WTC11 (cell line): ENCODE data around the gene EHBP1. TPM values are rescaled to one million over a fixed set of nuclear protein-coding genes. Genes with fewer than 3 reads are reported as not detected.
A peak's percentile ranks its signal among the peaks of the same experiment; 100 is the strongest.

Experiments
- ATAC-seq: fragments of 200-7000 bp; cut with Tn5 transposase; 2 replicates; pipeline ENCODE4 v1.10.0; 2021; ENCODE audit warnings: mild to moderate bottlenecking, moderate library complexity
- CTCF ChIA-PET: fragments of 300-600 bp; sonication (Branson Sonifier 250); formaldehyde crosslinking; loops from one replicate; lab custom pipeline; 2021; ENCODE audit warnings: antibody characterized with exemption; lab: Charles Lee
- POLR2A ChIA-PET: fragments of 350-600 bp; sonication (Branson Sonifier 250); formaldehyde crosslinking; loops from one replicate; lab custom pipeline; 2021; ENCODE audit warnings: antibody characterized with exemption; lab: Charles Lee
- DNase-seq: peaks from one replicate; pipeline ENCODE4 v3.0.0; 2021; ENCODE audit warnings: low spot score
- H3K27ac Mint-ChIP-seq: 2 replicates; pipeline ENCODE4 v1.8.0; 2021; ENCODE audit warnings: mixed read lengths
- H3K27me3 Mint-ChIP-seq: 2 replicates; pipeline ENCODE4 v1.8.0; 2021; ENCODE audit warnings: low read depth, mild to moderate bottlenecking, moderate library complexity, mixed read lengths
- H3K36me3 Mint-ChIP-seq: 2 replicates; pipeline ENCODE4 v1.8.0; 2021; ENCODE audit warnings: mixed read lengths
- H3K4me1 Mint-ChIP-seq: 2 replicates; pipeline ENCODE4 v1.8.0; 2022; ENCODE audit warnings: mixed read lengths
- H3K4me3 Mint-ChIP-seq: 2 replicates; pipeline ENCODE4 v1.8.0; 2021; ENCODE audit warnings: mild to moderate bottlenecking, moderate library complexity, mixed read lengths
- H3K9me3 Mint-ChIP-seq: 2 replicates; pipeline ENCODE4 v1.8.0; 2021; ENCODE audit warnings: mixed read lengths
- AR ChIP-seq: fragments of 250-450 bp; sonication (Bioruptor Pico); IDR thresholded peaks from 2 replicates; pipeline ENCODE4 v1.9.0; 2021; ENCODE audit warnings: mild to moderate bottlenecking
- ATF1 ChIP-seq: sonication (generic); formaldehyde crosslinking; IDR thresholded peaks from 2 replicates; pipeline ENCODE4 v1.8.1; 2023; ENCODE audit warnings: mild to moderate bottlenecking, moderate library complexity, missing genetic modification reagents
- ATF6 ChIP-seq: sonication (generic); formaldehyde crosslinking; IDR thresholded peaks from 2 replicates; pipeline ENCODE4 v1.8.1; 2023; ENCODE audit warnings: mild to moderate bottlenecking, missing genetic modification reagents
- CREB1 ChIP-seq: sonication (generic); formaldehyde crosslinking; IDR thresholded peaks from 2 replicates; pipeline ENCODE4 v1.8.0; 2023; ENCODE audit warnings: mild to moderate bottlenecking, missing genetic modification reagents
- FOXJ3 ChIP-seq: sonication (generic); formaldehyde crosslinking; IDR thresholded peaks from 2 replicates; pipeline ENCODE4 v1.9.0; 2021; ENCODE audit warnings: missing genetic modification reagents, mild to moderate bottlenecking, borderline replicate concordance
- FOXP1 ChIP-seq: sonication (generic); formaldehyde crosslinking; IDR thresholded peaks from 2 replicates; pipeline ENCODE4 v1.8.0; 2022; ENCODE audit warnings: missing genetic modification reagents, mild to moderate bottlenecking, moderate library complexity, borderline replicate concordance
- GABPB1 ChIP-seq: sonication (generic); formaldehyde crosslinking; IDR thresholded peaks from 2 replicates; pipeline ENCODE4 v1.8.1; 2023; ENCODE audit warnings: mild to moderate bottlenecking, missing genetic modification reagents
- GRHL2 ChIP-seq: fragments of 250-450 bp; sonication (Bioruptor Pico); IDR thresholded peaks from 2 replicates; pipeline ENCODE4 v1.8.0; 2022; ENCODE audit warnings: mild to moderate bottlenecking, moderate library complexity; ENCODE audit not compliant: insufficient replicate concordance, severe bottlenecking
- GTF2I ChIP-seq: fragments of 250-450 bp; sonication (Bioruptor Pico); conservative IDR thresholded peaks from 2 replicates; pipeline ENCODE4 v1.4.0; 2021; ENCODE audit warnings: mild to moderate bottlenecking
- HMGA2 ChIP-seq: fragments of 250-450 bp; sonication (Bioruptor Pico); IDR thresholded peaks from 2 replicates; pipeline ENCODE4 v1.4.0; 2021; ENCODE audit warnings: mild to moderate bottlenecking, moderate library complexity
- HMGXB4 ChIP-seq: sonication (generic); formaldehyde crosslinking; IDR thresholded peaks from 2 replicates; pipeline ENCODE4 v1.8.1; 2023; ENCODE audit warnings: mild to moderate bottlenecking, moderate library complexity, missing genetic modification reagents
- IRF1 ChIP-seq: sonication (generic); formaldehyde crosslinking; IDR thresholded peaks from 2 replicates; pipeline ENCODE4 v1.8.0; 2023; ENCODE audit warnings: missing genetic modification reagents
- NR2C2 ChIP-seq: sonication (generic); formaldehyde crosslinking; IDR thresholded peaks from 2 replicates; pipeline ENCODE4 v1.8.0; 2022; ENCODE audit warnings: mild to moderate bottlenecking, missing genetic modification reagents
- PREB ChIP-seq: sonication (generic); formaldehyde crosslinking; IDR thresholded peaks from 2 replicates; pipeline ENCODE4 v1.8.1; 2022; ENCODE audit warnings: mild to moderate bottlenecking, missing genetic modification reagents, moderate library complexity, borderline replicate concordance
- SP1 ChIP-seq: sonication (generic); formaldehyde crosslinking; conservative IDR thresholded peaks from 2 replicates; pipeline ENCODE4 v1.8.1; 2022; ENCODE audit warnings: missing genetic modification reagents
- ZMAT4 ChIP-seq: fragments of 250-450 bp; sonication (Bioruptor Pico); IDR thresholded peaks from 2 replicates; pipeline ENCODE4 v1.9.0; 2021; ENCODE audit warnings: mild to moderate bottlenecking
- ZNF317 ChIP-seq: sonication (generic); formaldehyde crosslinking; IDR thresholded peaks from 2 replicates; pipeline ENCODE4 v1.8.1; 2023; ENCODE audit warnings: low read depth, mild to moderate bottlenecking, moderate library complexity, missing genetic modification reagents, borderline replicate concordance
- ZNF532 ChIP-seq: fragments of 250-450 bp; sonication (Bioruptor Pico); IDR thresholded peaks from 2 replicates; pipeline ENCODE4 v1.9.0; 2021; ENCODE audit warnings: mild to moderate bottlenecking, borderline replicate concordance
- ZNF671 ChIP-seq: fragments of 250-450 bp; sonication (Bioruptor Pico); IDR thresholded peaks from 2 replicates; pipeline ENCODE4 v1.8.0; 2021; ENCODE audit warnings: mild to moderate bottlenecking
- total RNA-seq: library from RNA; stranded (reverse); gene quantifications from 3 replicates; pipeline ENCODE4 v1.2.3, GENCODE V29; 2021

EHBP1 gene
- total RNA-seq, 1 experiment from 2014 or later = 36.4 TPM

- TF ChIP-seq ZNF532 (CRISPR knock-in tag) (no peak), GRHL2 (CRISPR knock-in tag) (no peak), ZNF317 (CRISPR knock-in tag) (no peak), ZNF671 (CRISPR knock-in tag) (no peak), FOXP1 (CRISPR knock-in tag) (no peak), AR (no peak), HMGA2 (CRISPR knock-in tag) (no peak), SP1 (no peak), ATF6 (CRISPR knock-in tag) (no peak)
These were observed 227.9 kb downstream of the EHBP1 start (continued) for GRCh38 chr2:62933398-62933917.

GRCh38 chr2:62934517-62934916, 229.0 kb downstream of the EHBP1 start:
- ATAC-seq (peak; percentile 47; the same call in 1 of the 2 replicates), DNase-seq (no peak)
- no peaks in the 10 kb centered on the region for H3K9me3 Mint-ChIP-seq
- TF ChIP-seq GABPB1 (no peak), CREB1 (CRISPR knock-in tag) (no peak), AR (no peak), GTF2I (CRISPR knock-in tag) (no peak), ZNF317 (CRISPR knock-in tag) (no peak), NR2C2 (CRISPR knock-in tag) (no peak), ATF1 (no peak), FOXJ3 (CRISPR knock-in tag) (no peak), PREB (CRISPR knock-in tag) (no peak), HMGXB4 (CRISPR knock-in tag) (no peak), ZMAT4 (CRISPR knock-in tag) (no peak), IRF1 (no peak)
- CTCF ChIA-PET = no interaction called here
- POLR2A ChIA-PET = no interaction called here
- H3K36me3 Mint-ChIP-seq = no peaks in the 10 kb centered on the region
- H3K27ac Mint-ChIP-seq = 0 out of 2 replicates have a peak overlapping the region, but pooled peaks have one; percentile 28
- H3K4me1 Mint-ChIP-seq = peaks cover 15% of the 10 kb centered on the region
- H3K4me3 Mint-ChIP-seq = no peak overlapping the region
- H3K27me3 Mint-ChIP-seq = no peaks in the 10 kb centered on the region; the same call in 1 of the 2 replicates
